GM23338 (cell line): ENCODE measurements around the gene OR8H3. TPM values are rescaled to one million over a fixed set of nuclear protein-coding genes. Genes with fewer than 3 reads are reported as not detected.

ENCODE experiments used
- ATAC-seq: fragments of 200-7000 bp; cut with Tn5 transposase; 3 replicates; pipeline ENCODE4 v1.9.1; 2020
- DNase-seq: peaks from one replicate; pipeline ENCODE4 v3.0.0-alpha.2; 2015; ENCODE audit warnings: low spot score
- H2AFZ ChIP-seq: fragments of 200-600 bp; sonication (generic); 2 replicates; pipeline ENCODE4 v1.8.0; 2016; ENCODE audit warnings: antibody characterized with exemption, mild to moderate bottlenecking, moderate library complexity
- H3F3A ChIP-seq: fragments of 200-600 bp; sonication (generic); replicated peaks from 2 replicates; pipeline ENCODE4 v1.8.0; 2017; ENCODE audit warnings: antibody characterized with exemption, mixed run types, low read depth
- H3K27ac ChIP-seq: fragments of 200-600 bp; sonication (generic); 2 replicates; pipeline ENCODE4 v1.6.1; 2016; ENCODE audit warnings: low read depth
- H3K27me3 ChIP-seq: fragments of 200-600 bp; sonication (generic); 2 replicates; pipeline ENCODE4 v1.8.0; 2016; ENCODE audit warnings: mild to moderate bottlenecking, mixed run types, moderate library complexity; ENCODE audit not compliant: insufficient read depth
- H3K36me3 ChIP-seq: fragments of 200-600 bp; sonication (generic); 2 replicates; pipeline ENCODE4 v1.8.0; 2016; ENCODE audit warnings: mild to moderate bottlenecking; ENCODE audit not compliant: insufficient read depth
- H3K4me1 ChIP-seq: fragments of 200-600 bp; sonication (generic); 2 replicates; pipeline ENCODE4 v1.8.0; 2016; ENCODE audit warnings: mild to moderate bottlenecking, moderate library complexity; ENCODE audit not compliant: insufficient read depth
- H3K4me2 ChIP-seq: fragments of 200-600 bp; sonication (generic); 2 replicates; pipeline ENCODE4 v1.7.1; 2017; ENCODE audit warnings: mixed run types
- H3K4me3 ChIP-seq: fragments of 200-600 bp; sonication (generic); 2 replicates; pipeline ENCODE4 v1.6.1; 2016; ENCODE audit warnings: mixed run types
- H3K79me2 ChIP-seq: fragments of 200-600 bp; sonication (generic); replicated peaks from 2 replicates; pipeline ENCODE4 v1.8.0; 2017; ENCODE audit warnings: mild to moderate bottlenecking; ENCODE audit not compliant: insufficient read depth
- H3K9me2 ChIP-seq: fragments of 200-600 bp; sonication (generic); 2 replicates; pipeline ENCODE4 v1.8.0; 2017; ENCODE audit not compliant: insufficient read depth
- H4K20me1 ChIP-seq: fragments of 200-600 bp; sonication (generic); replicated peaks from 2 replicates; pipeline ENCODE4 v1.8.0; 2017; ENCODE audit warnings: mild to moderate bottlenecking; ENCODE audit not compliant: insufficient read depth
- H3K27ac Mint-ChIP-seq: 2 replicates; pipeline ENCODE4 v1.8.0; 2020; ENCODE audit warnings: inconsistent platforms, mild to moderate bottlenecking, moderate library complexity, mixed read lengths
- H3K27me3 Mint-ChIP-seq: 3 replicates; pipeline ENCODE4 v1.8.0; 2022; ENCODE audit warnings: low read depth, mild to moderate bottlenecking, moderate library complexity, mixed read lengths, inconsistent platforms; ENCODE audit not compliant: insufficient read depth, poor library complexity
- H3K36me3 Mint-ChIP-seq: 3 replicates; pipeline ENCODE4 v1.8.0; 2021; ENCODE audit warnings: low read depth, mild to moderate bottlenecking, inconsistent platforms, moderate library complexity, mixed read lengths
- H3K4me1 Mint-ChIP-seq: 3 replicates; pipeline ENCODE4 v1.8.0; 2020; ENCODE audit warnings: mild to moderate bottlenecking, inconsistent platforms, mixed read lengths
- H3K4me3 Mint-ChIP-seq: 3 replicates; pipeline ENCODE4 v1.8.0; 2021; ENCODE audit warnings: moderate library complexity, mild to moderate bottlenecking, inconsistent platforms, mixed read lengths
- H3K9me3 Mint-ChIP-seq: 3 replicates; pipeline ENCODE4 v1.8.0; 2020; ENCODE audit warnings: moderate library complexity, mild to moderate bottlenecking, inconsistent platforms, mixed read lengths
- CREB1 ChIP-seq: fragments of 250-450 bp; sonication (Bioruptor Pico); IDR thresholded peaks from 2 replicates; pipeline ENCODE4 v1.5.0; 2020; ENCODE audit warnings: low read depth, mild to moderate bottlenecking, moderate library complexity
- CTCF ChIP-seq, 2 experiments: fragments of 200-600 bp in 1 of 2; sonication (generic) in 1 of 2; conservative IDR thresholded peaks; 2 replicates each; pipeline versions ENCODE4 v1.5.1 to v1.6.1; 2016 to 2017; ENCODE audit warnings: antibody characterized with exemption in 2 of 2, low read depth in 2 of 2, mild to moderate bottlenecking in 2 of 2, moderate library complexity in 1 of 2
- ETS1 ChIP-seq: IDR thresholded peaks from 2 replicates; pipeline ENCODE4 v1.6.1; 2016; ENCODE audit warnings: antibody characterized with exemption
- EZH2 ChIP-seq: fragments of 200-600 bp; sonication (generic); IDR thresholded peaks from one replicate; pipeline ENCODE4 v1.8.0; 2017; ENCODE audit warnings: antibody characterized with exemption, mild to moderate bottlenecking, low read depth; ENCODE audit not compliant: unreplicated experiment
- EZH2phosphoT487 ChIP-seq: fragments of 200-600 bp; sonication (generic); IDR thresholded peaks from one replicate; pipeline ENCODE4 v1.8.1; 2018; ENCODE audit warnings: antibody characterized with exemption; ENCODE audit not compliant: unreplicated experiment
- JUNB ChIP-seq: IDR thresholded peaks from one replicate; pipeline ENCODE4 v1.6.1; 2016; ENCODE audit warnings: antibody characterized with exemption; ENCODE audit not compliant: unreplicated experiment
- NANOG ChIP-seq: IDR thresholded peaks from 2 replicates; pipeline ENCODE4 v1.6.1; 2016; ENCODE audit warnings: antibody characterized with exemption, borderline replicate concordance
- POLR2AphosphoS5 ChIP-seq: IDR thresholded peaks from 2 replicates; pipeline ENCODE4 v1.6.1; 2016; ENCODE audit warnings: antibody characterized with exemption, low read depth
- REST ChIP-seq: IDR thresholded peaks from one replicate; pipeline ENCODE4 v1.6.1; 2018; ENCODE audit warnings: antibody characterized with exemption; ENCODE audit not compliant: unreplicated experiment
- STAT1 ChIP-seq: IDR thresholded peaks from one replicate; pipeline ENCODE4 v1.6.1; 2016; ENCODE audit warnings: antibody characterized with exemption; ENCODE audit not compliant: unreplicated experiment
- ZNF114 ChIP-seq: fragments of 250-450 bp; sonication (Bioruptor Pico); IDR thresholded peaks from 2 replicates; pipeline ENCODE4 v1.5.0; 2020; ENCODE audit warnings: mild to moderate bottlenecking, moderate library complexity
- ZNF331 ChIP-seq: fragments of 250-450 bp; sonication (Bioruptor Pico); IDR thresholded peaks from 2 replicates; pipeline ENCODE4 v1.5.0; 2020; ENCODE audit warnings: low read depth, mild to moderate bottlenecking, moderate library complexity
- ZNF462 ChIP-seq: fragments of 250-450 bp; sonication (Bioruptor Pico); IDR thresholded peaks from 2 replicates; pipeline ENCODE4 v1.5.0; 2020; ENCODE audit warnings: mild to moderate bottlenecking, moderate library complexity
- polyA plus RNA-seq: library from polyadenylated mRNA; unstranded; fragments of >200 nt; fragmentation: Nextera tagmentation; extraction: Ambion mirVana; gene quantifications from 2 replicates; pipeline ENCODE4 v1.2.1, GENCODE V29; 2016
- total RNA-seq: library from RNA; depleted of rRNA; stranded (reverse); fragments of >200 nt; shearing (Covaris generic); gene quantifications from 2 replicates; pipeline ENCODE4 v1.2.3, GENCODE V29; 2014

The OR8H3 gene
- total and polyA plus RNA-seq, 2 experiments from 2014 or later, result not detected

GRCh38 chr11:56152333-56152732 is 30.2 kb downstream of the OR8H3 start:
- H2AFZ ChIP-seq, result no peak overlapping the region
- no peak overlapping the region for H3K4me3 ChIP-seq
- TF ChIP-seq STAT1 (no peak), ETS1 (no peak), EZH2phosphoT487 (no peak), JUNB (no peak), CTCF (conservative IDR thresholded peaks at IDR 0.05; ENCODE audit: low read depth in 2 of 2) (no peak), POLR2AphosphoS5 (no peak), REST (no peak), ZNF462 (CRISPR knock-in tag) (no peak), ZNF114 (CRISPR knock-in tag) (no peak), ZNF331 (CRISPR knock-in tag) (no peak), NANOG (no peak), CREB1 (no peak), EZH2 (no peak)
- peaks cover 11% of the 10 kb centered on the region; the same call in 1 of the 2 replicates for H3K9me2 ChIP-seq
- no peaks in the 10 kb centered on the region for H4K20me1 ChIP-seq
- H3K4me3 Mint-ChIP-seq, result no peak overlapping the region
- DNase-seq (no peak), ATAC-seq (no peak)
- H3K79me2 ChIP-seq, result no peaks in the 10 kb centered on the region
- H3K36me3 ChIP-seq, result 0 out of 2 replicates have a peak, but pooled peaks cover 4% of the 10 kb centered on the region
- no peak overlapping the region for H3K27ac Mint-ChIP-seq
- H3K4me2 ChIP-seq, result no peak overlapping the region
- H3K9me3 Mint-ChIP-seq, result peaks cover 49% of the 10 kb centered on the region
- peaks cover 18% of the 10 kb centered on the region for H3K36me3 Mint-ChIP-seq
- H3K27me3 ChIP-seq, result no peaks in the 10 kb centered on the region
- no peak overlapping the region for H3K27ac ChIP-seq
- H3F3A ChIP-seq, result no peaks in the 10 kb centered on the region
- no peaks in the 10 kb centered on the region for H3K4me1 Mint-ChIP-seq
- peaks cover 3% of the 10 kb centered on the region for H3K27me3 Mint-ChIP-seq
- H3K4me1 ChIP-seq, result no peaks in the 10 kb centered on the region
